GM23338 (cell line): ENCODE data around the gene SIK2. TPM values are rescaled to one million over a fixed set of nuclear protein-coding genes. Genes with fewer than 3 reads are reported as not detected.

ENCODE experiments used
- ATAC-seq: fragments of 200-7000 bp; cut with Tn5 transposase; 3 replicates; pipeline ENCODE4 v1.9.1; 2020
- DNase-seq: peaks from one replicate; pipeline ENCODE4 v3.0.0-alpha.2; 2015; ENCODE audit warnings: low spot score
- H2AFZ ChIP-seq: fragments of 200-600 bp; sonication (generic); 2 replicates; pipeline ENCODE4 v1.8.0; 2016; ENCODE audit warnings: antibody characterized with exemption, mild to moderate bottlenecking, moderate library complexity
- H3F3A ChIP-seq: fragments of 200-600 bp; sonication (generic); replicated peaks from 2 replicates; pipeline ENCODE4 v1.8.0; 2017; ENCODE audit warnings: antibody characterized with exemption, mixed run types, low read depth
- H3K27ac ChIP-seq: fragments of 200-600 bp; sonication (generic); 2 replicates; pipeline ENCODE4 v1.6.1; 2016; ENCODE audit warnings: low read depth
- H3K27me3 ChIP-seq: fragments of 200-600 bp; sonication (generic); 2 replicates; pipeline ENCODE4 v1.8.0; 2016; ENCODE audit warnings: mild to moderate bottlenecking, mixed run types, moderate library complexity; ENCODE audit not compliant: insufficient read depth
- H3K36me3 ChIP-seq: fragments of 200-600 bp; sonication (generic); 2 replicates; pipeline ENCODE4 v1.8.0; 2016; ENCODE audit warnings: mild to moderate bottlenecking; ENCODE audit not compliant: insufficient read depth
- H3K4me1 ChIP-seq: fragments of 200-600 bp; sonication (generic); 2 replicates; pipeline ENCODE4 v1.8.0; 2016; ENCODE audit warnings: mild to moderate bottlenecking, moderate library complexity; ENCODE audit not compliant: insufficient read depth
- H3K4me2 ChIP-seq: fragments of 200-600 bp; sonication (generic); 2 replicates; pipeline ENCODE4 v1.7.1; 2017; ENCODE audit warnings: mixed run types
- H3K4me3 ChIP-seq: fragments of 200-600 bp; sonication (generic); 2 replicates; pipeline ENCODE4 v1.6.1; 2016; ENCODE audit warnings: mixed run types
- H3K79me2 ChIP-seq: fragments of 200-600 bp; sonication (generic); replicated peaks from 2 replicates; pipeline ENCODE4 v1.8.0; 2017; ENCODE audit warnings: mild to moderate bottlenecking; ENCODE audit not compliant: insufficient read depth
- H3K9me2 ChIP-seq: fragments of 200-600 bp; sonication (generic); 2 replicates; pipeline ENCODE4 v1.8.0; 2017; ENCODE audit not compliant: insufficient read depth
- H4K20me1 ChIP-seq: fragments of 200-600 bp; sonication (generic); replicated peaks from 2 replicates; pipeline ENCODE4 v1.8.0; 2017; ENCODE audit warnings: mild to moderate bottlenecking; ENCODE audit not compliant: insufficient read depth
- H3K27ac Mint-ChIP-seq: 2 replicates; pipeline ENCODE4 v1.8.0; 2020; ENCODE audit warnings: inconsistent platforms, mild to moderate bottlenecking, moderate library complexity, mixed read lengths
- H3K27me3 Mint-ChIP-seq: 3 replicates; pipeline ENCODE4 v1.8.0; 2022; ENCODE audit warnings: low read depth, mild to moderate bottlenecking, moderate library complexity, mixed read lengths, inconsistent platforms; ENCODE audit not compliant: insufficient read depth, poor library complexity
- H3K36me3 Mint-ChIP-seq: 3 replicates; pipeline ENCODE4 v1.8.0; 2021; ENCODE audit warnings: low read depth, mild to moderate bottlenecking, inconsistent platforms, moderate library complexity, mixed read lengths
- H3K4me1 Mint-ChIP-seq: 3 replicates; pipeline ENCODE4 v1.8.0; 2020; ENCODE audit warnings: mild to moderate bottlenecking, inconsistent platforms, mixed read lengths
- H3K4me3 Mint-ChIP-seq: 3 replicates; pipeline ENCODE4 v1.8.0; 2021; ENCODE audit warnings: moderate library complexity, mild to moderate bottlenecking, inconsistent platforms, mixed read lengths
- H3K9me3 Mint-ChIP-seq: 3 replicates; pipeline ENCODE4 v1.8.0; 2020; ENCODE audit warnings: moderate library complexity, mild to moderate bottlenecking, inconsistent platforms, mixed read lengths
- EZH2 ChIP-seq: fragments of 200-600 bp; sonication (generic); IDR thresholded peaks from one replicate; pipeline ENCODE4 v1.8.0; 2017; ENCODE audit warnings: antibody characterized with exemption, mild to moderate bottlenecking, low read depth; ENCODE audit not compliant: unreplicated experiment
- JUNB ChIP-seq: IDR thresholded peaks from one replicate; pipeline ENCODE4 v1.6.1; 2016; ENCODE audit warnings: antibody characterized with exemption; ENCODE audit not compliant: unreplicated experiment
- polyA plus RNA-seq: library from polyadenylated mRNA; unstranded; fragments of >200 nt; fragmentation: Nextera tagmentation; extraction: Ambion mirVana; gene quantifications from 2 replicates; pipeline ENCODE4 v1.2.1, GENCODE V29; 2016
- total RNA-seq: library from RNA; depleted of rRNA; stranded (reverse); fragments of >200 nt; shearing (Covaris generic); gene quantifications from 2 replicates; pipeline ENCODE4 v1.2.3, GENCODE V29; 2014
- TF ChIP-seq, protein P1 (sequence below): IDR thresholded peaks from one replicate; pipeline ENCODE4 v1.6.1; 2018; ENCODE audit warnings: antibody characterized with exemption; ENCODE audit not compliant: unreplicated experiment
- TF ChIP-seq, protein P2 (sequence below): fragments of 250-450 bp; sonication (Bioruptor Pico); IDR thresholded peaks from 2 replicates; pipeline ENCODE4 v1.5.0; 2020; ENCODE audit warnings: mild to moderate bottlenecking, moderate library complexity

The SIK2 gene
- total and polyA plus RNA-seq, 2 experiments from 2014 or later, result 2.3 to 6.7 TPM

DNA sequence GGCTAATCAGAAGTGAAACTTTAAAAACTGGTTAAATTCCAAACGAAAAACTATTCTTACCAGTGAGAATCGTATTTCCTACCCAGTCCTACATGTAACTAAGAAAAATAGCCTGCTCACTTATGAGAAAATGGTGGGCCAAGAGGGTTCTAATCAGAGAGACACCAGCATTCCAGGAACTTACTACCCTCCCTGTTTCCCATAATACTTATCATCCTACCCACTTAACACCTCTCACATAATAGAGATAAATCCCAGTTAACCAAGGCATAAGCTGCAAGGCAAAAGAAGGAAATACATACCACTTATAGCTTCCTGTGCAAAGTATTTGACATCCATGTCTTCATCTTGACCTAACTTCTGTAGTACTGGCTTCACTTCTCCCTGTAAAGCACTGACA is 139.5 kb downstream of the SIK2 start (continued):
- TF ChIP-seq, protein P1, sequence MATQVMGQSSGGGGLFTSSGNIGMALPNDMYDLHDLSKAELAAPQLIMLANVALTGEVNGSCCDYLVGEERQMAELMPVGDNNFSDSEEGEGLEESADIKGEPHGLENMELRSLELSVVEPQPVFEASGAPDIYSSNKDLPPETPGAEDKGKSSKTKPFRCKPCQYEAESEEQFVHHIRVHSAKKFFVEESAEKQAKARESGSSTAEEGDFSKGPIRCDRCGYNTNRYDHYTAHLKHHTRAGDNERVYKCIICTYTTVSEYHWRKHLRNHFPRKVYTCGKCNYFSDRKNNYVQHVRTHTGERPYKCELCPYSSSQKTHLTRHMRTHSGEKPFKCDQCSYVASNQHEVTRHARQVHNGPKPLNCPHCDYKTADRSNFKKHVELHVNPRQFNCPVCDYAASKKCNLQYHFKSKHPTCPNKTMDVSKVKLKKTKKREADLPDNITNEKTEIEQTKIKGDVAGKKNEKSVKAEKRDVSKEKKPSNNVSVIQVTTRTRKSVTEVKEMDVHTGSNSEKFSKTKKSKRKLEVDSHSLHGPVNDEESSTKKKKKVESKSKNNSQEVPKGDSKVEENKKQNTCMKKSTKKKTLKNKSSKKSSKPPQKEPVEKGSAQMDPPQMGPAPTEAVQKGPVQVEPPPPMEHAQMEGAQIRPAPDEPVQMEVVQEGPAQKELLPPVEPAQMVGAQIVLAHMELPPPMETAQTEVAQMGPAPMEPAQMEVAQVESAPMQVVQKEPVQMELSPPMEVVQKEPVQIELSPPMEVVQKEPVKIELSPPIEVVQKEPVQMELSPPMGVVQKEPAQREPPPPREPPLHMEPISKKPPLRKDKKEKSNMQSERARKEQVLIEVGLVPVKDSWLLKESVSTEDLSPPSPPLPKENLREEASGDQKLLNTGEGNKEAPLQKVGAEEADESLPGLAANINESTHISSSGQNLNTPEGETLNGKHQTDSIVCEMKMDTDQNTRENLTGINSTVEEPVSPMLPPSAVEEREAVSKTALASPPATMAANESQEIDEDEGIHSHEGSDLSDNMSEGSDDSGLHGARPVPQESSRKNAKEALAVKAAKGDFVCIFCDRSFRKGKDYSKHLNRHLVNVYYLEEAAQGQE, result no peak
- TF ChIP-seq, protein P2, sequence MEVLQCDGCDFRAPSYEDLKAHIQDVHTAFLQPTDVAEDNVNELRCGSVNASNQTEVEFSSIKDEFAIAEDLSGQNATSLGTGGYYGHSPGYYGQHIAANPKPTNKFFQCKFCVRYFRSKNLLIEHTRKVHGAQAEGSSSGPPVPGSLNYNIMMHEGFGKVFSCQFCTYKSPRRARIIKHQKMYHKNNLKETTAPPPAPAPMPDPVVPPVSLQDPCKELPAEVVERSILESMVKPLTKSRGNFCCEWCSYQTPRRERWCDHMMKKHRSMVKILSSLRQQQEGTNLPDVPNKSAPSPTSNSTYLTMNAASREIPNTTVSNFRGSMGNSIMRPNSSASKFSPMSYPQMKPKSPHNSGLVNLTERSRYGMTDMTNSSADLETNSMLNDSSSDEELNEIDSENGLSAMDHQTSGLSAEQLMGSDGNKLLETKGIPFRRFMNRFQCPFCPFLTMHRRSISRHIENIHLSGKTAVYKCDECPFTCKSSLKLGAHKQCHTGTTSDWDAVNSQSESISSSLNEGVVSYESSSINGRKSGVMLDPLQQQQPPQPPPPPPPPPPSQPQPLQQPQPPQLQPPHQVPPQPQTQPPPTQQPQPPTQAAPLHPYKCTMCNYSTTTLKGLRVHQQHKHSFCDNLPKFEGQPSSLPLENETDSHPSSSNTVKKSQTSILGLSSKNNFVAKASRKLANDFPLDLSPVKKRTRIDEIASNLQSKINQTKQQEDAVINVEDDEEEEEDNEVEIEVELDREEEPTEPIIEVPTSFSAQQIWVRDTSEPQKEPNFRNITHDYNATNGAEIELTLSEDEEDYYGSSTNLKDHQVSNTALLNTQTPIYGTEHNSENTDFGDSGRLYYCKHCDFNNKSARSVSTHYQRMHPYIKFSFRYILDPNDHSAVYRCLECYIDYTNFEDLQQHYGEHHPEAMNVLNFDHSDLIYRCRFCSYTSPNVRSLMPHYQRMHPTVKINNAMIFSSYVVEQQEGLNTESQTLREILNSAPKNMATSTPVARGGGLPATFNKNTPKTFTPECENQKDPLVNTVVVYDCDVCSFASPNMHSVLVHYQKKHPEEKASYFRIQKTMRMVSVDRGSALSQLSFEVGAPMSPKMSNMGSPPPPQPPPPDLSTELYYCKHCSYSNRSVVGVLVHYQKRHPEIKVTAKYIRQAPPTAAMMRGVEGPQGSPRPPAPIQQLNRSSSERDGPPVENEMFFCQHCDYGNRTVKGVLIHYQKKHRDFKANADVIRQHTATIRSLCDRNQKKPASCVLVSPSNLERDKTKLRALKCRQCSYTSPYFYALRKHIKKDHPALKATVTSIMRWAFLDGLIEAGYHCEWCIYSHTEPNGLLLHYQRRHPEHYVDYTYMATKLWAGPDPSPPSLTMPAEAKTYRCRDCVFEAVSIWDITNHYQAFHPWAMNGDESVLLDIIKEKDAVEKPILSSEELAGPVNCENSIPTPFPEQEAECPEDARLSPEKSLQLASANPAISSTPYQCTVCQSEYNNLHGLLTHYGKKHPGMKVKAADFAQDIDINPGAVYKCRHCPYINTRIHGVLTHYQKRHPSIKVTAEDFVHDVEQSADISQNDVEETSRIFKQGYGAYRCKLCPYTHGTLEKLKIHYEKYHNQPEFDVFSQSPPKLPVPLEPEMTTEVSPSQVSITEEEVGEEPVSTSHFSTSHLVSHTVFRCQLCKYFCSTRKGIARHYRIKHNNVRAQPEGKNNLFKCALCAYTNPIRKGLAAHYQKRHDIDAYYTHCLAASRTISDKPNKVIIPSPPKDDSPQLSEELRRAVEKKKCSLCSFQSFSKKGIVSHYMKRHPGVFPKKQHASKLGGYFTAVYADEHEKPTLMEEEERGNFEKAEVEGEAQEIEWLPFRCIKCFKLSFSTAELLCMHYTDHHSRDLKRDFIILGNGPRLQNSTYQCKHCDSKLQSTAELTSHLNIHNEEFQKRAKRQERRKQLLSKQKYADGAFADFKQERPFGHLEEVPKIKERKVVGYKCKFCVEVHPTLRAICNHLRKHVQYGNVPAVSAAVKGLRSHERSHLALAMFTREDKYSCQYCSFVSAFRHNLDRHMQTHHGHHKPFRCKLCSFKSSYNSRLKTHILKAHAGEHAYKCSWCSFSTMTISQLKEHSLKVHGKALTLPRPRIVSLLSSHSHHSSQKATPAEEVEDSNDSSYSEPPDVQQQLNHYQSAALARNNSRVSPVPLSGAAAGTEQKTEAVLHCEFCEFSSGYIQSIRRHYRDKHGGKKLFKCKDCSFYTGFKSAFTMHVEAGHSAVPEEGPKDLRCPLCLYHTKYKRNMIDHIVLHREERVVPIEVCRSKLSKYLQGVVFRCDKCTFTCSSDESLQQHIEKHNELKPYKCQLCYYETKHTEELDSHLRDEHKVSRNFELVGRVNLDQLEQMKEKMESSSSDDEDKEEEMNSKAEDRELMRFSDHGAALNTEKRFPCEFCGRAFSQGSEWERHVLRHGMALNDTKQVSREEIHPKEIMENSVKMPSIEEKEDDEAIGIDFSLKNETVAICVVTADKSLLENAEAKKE (CRISPR knock-in tag), result no peak

DNA sequence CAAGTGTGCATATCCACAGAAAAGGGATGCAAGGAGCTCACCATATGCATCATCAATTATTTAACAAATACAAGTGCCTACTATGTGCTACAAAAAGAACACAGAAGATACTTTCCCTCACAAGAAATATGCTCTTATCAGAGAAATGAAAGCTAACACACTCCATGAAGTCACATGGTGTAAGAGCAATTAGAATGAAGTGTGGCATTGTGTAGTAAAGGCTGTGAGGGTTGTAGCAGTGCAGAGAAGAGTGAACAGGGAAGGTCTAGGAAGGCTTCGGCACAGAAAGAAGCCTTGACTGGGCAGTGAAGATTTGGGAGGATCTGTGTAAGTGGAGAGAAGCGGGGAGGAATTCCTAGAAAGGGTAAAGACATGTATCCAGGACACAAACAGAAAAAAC is 141.5 kb downstream of the SIK2 start:
- peaks cover 8% of the 10 kb centered on the region for H4K20me1 ChIP-seq
- no peaks in the 10 kb centered on the region for H3K27me3 ChIP-seq
- H3K4me3 ChIP-seq, result no peak overlapping the region
- H3K4me2 ChIP-seq, result no peak overlapping the region
- H3K79me2 ChIP-seq, result peaks cover 9% of the 10 kb centered on the region; the same call in 1 of the 2 replicates
- DNase-seq (no peak), ATAC-seq (no peak)
- Mint-ChIP-seq H3K9me3 (no peaks in the 10 kb centered on the region), H3K27ac (no peak overlapping the region), H3K4me3 (no peak overlapping the region), H3K4me1 (peaks cover 12% of the 10 kb centered on the region; the same call in 2 of the 3 replicates), H3K27me3 (no peaks in the 10 kb centered on the region), H3K36me3 (peaks cover 73% of the 10 kb centered on the region)
- H2AFZ ChIP-seq, result no peak overlapping the region
- no peak overlapping the region for H3K27ac ChIP-seq
- TF ChIP-seq, protein P1, result no peak
- TF ChIP-seq EZH2 (no peak), JUNB (no peak)
- H3F3A ChIP-seq, result no peaks in the 10 kb centered on the region; the same call in 1 of the 2 replicates
- H3K9me2 ChIP-seq, result no peaks in the 10 kb centered on the region
- peaks cover 5% of the 10 kb centered on the region for H3K4me1 ChIP-seq
- peaks cover 55% of the 10 kb centered on the region for H3K36me3 ChIP-seq
